HG02884 (cell line): ENCODE data around the gene TGFBR3.
A peak's percentile ranks its signal among the peaks of the same experiment; 100 is the strongest.

ENCODE experiments used
- ATAC-seq: cut with Tn5 transposase; IDR thresholded peaks from one replicate; pipeline ENCODE4 v1.9.1; 2021; ENCODE audit warnings: mild to moderate bottlenecking, moderate library complexity; ENCODE audit not compliant: unreplicated experiment

TGFBR3 gene

DNA sequence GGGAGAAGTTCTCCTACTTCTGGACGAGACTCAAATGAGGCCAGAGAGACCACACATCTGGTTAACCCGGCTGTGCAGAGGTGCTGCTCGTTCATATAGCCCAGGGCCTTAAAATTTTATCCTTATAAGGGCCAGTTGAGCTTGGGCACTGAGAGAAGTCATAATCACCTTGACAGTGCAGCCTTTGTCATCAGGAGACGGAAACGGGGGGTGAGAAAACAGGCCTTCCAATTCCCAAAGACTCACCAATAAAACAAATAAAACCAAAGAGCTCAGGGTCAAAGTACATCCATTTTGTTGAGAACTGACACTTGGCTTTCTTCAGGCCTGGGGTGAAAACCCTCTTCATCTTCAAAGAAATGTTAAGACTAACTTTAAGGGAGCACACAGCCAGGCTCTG is 167.1 kb downstream of the TGFBR3 start:
- no peak for ATAC-seq

DNA sequence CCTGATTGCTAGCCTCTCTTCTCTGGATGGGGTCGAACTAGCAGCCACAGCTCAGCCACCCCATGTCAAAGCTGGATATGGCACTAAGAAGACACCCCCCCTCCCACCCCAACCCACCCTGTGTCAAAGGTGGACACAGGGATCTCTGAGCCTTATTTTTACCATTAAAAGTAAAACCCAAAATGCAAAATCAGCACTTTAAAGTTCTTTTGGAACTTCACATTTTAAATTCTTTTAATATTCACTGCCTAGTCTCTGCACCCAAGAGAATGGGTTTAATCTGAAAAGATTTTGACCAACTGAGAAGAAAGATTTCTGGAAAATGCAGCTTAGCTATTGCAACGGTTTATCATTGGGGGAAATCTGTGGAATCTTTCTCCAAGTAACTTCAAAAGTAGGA is 167.6 kb downstream of the TGFBR3 start:
- ATAC-seq, result no peak

DNA sequence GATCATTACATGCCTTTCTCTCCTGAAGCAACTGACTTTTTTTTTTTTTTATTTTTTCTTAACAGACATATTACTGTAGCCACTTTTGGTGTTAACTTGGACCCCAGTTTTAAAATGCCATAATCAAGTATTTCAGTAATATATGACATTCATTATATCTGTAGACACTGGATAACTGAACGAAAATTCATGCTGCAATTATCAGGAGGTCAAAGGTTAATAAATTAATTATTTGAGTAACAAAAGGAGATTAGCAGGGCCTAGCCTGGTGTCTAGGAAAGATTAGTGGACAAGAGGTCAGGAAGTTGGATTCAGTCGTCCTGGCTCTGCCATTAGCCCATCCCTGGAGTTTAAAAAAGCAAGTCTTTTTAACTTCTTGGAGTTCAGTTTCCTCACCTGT is 168.1 kb downstream of the TGFBR3 start:
- ATAC-seq, result no peak

DNA sequence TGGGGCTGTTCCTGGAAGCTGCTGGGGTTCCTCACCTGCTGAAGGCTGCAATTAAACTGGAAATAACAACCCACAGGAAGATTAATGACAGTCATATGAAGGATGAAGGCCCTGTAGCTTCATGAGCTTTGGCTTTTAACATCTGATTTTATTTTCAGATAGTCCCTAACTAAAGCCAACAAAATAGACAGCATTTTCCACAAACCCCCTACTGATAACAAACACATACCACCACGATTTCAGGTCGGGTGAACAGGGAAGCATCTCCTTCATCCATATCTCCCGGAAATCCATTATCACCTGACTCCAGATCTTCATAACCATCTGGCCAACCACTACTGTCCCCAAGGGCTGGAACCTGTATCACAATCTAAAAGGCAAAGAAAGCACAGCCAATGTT is 169.6 kb downstream of the TGFBR3 start:
- ATAC-seq, result no peak

DNA sequence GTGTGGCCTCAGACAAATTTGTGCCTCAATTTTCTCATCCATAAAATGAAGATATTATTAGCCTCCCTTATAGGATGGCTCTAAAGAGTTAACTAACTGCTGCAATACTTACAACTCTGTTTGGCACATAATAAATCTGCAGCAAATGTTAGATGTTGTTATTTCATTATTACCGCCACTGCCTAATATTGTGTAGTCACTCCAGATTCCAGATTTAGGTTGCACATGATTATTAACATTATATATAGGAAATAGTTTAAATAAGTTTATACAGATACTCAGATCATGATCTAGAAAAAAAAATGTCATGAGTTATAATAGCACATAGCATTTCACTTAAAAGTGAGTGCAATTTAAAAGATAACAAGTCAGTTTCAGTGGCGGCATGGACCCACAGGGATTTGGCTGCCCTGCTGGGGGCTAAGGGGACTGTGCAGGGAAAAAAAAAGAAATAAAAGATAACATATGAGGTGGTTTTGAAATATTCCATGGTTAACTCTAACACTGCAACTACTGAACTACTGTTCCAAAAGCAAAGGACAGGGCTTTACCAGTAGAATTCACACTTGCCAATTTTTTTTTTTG is 170.4 kb downstream of the TGFBR3 start:
- no peak for ATAC-seq

DNA sequence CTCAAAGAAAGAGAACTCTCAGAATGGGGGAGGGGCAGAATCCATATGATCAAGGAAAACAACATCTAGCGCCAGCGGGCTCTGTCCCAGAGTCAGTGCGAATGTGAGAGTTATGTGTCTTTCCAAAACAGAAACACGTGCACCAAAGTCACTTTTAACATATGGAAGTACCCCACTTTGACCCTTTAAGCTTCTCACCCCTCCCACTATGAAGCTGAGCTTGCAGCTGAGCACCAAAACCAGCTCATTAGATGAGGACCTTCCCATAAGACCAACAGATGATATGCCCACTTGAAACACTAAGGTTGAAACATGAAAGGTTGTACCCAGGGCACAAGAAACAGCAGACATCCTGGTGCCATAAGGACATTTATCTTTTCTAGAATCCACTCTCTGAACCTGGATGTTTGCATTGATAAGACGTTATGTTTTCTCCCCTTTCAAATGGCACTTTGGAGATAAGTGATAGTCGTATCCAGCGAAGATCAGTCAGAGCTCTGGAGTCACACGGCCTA is 171.0 kb downstream of the TGFBR3 start:
- ATAC-seq, result no peak

DNA sequence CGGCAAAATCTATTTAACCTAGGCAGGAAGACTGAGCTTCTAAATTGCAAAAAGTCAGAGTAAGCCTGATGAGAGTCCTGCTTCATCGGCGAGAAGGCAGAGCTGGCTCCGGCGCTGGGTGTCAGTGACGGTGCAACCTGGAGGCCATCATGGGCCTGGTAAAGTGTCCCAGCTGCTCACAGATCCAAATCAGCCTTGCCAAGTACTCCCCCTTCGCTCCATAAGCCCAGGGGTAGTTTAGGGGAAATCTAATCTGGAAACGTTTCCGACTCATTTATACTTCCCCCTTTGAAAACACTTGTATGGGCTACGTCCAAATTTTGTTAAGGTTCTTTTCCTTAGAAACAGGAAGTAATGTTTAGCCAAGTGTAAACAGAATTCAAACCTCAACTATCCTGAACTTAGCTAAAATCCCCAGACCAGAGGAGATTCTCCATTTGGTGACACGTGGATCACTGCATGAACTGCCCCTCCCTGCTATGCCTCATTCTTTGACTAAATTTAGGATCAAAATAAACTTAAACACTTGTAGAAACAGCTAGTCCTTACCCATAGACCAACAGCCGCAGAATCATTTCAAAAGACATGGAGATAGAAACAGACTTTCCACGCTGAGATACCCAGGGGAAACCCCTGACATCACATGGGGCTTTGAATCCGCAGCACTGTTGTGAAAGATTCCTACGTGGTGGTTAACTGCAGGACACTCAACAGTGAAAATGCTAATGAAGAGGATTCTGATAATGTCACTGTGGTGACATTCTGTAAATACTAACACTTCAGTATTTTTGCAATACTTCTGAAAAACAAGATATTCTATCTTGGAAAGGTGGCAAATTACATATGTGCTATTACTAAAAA is 172.7 kb downstream of the TGFBR3 start:
- peak; percentile 75 for ATAC-seq

DNA sequence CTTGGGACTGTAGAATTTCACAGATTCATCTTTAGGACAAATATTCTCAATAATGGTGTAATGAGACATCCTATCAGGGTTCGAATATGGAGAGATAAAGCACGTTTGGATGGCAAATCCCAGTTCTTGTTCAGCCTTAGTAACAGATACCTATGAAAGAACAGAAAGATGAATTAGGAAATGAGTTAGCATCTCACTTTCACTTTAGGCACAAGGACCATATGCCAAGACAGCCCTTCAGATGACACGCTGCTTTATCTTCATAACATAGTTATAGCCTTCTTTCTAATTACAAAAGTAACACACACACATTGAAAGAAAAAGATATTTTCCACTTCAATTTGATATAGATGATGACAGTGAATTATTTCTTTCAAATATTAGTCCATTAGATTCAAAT is 173.6 kb downstream of the TGFBR3 start:
- ATAC-seq, result no peak

DNA sequence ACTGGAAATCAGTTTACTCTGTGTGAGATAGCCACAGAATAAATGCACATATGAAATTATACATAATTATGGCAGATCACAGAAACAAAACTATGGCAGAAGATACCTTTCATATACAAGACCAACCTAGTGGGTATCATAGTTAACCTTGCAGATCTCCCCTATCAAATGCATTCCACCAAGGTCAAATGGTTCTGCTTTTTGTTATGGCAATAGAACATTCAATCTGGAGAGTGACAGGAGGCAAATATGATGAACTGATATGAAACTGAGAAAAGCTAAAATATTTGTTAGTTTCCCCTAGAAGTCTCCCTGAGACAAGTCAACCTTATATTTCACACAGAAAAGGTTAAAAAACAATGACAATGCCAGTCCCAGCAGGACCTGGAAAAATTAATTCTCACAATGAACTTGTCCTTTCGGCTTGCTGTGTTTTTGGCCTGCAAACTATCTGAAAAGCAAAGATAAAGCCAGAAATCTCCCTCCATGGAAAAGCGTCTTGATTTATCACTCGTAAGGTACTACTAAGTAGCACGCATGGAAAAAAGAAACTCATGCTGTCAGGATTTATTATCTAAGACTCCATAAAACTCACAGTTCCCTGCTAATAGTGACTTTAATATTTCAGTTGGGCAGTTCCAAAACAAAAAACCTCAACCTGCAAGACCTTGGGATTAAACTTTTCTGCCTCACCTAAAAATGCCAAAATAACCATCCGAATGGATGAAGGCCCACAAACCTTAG is 174.3 kb downstream of the TGFBR3 start:
- ATAC-seq, result no peak

DNA sequence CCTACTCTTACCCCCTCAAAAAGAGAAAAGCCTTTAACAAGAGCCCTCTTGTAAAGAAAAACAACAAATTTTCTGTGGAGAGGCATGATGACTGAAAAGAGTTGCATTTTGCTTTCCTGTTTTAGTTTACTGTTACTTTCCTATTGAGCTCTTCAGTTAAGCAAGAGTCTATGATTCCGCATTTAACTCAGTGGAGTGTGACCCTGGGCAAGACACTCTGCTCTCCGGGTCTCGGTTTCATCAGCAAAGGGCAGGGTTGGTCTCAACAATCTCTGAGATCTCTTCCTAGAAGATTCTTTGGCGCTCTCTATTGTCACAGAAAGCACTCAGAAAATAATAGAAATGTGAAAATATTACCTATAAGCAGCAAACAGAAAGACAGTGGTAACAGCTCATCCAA is 175.7 kb downstream of the TGFBR3 start:
- ATAC-seq, result no peak

DNA sequence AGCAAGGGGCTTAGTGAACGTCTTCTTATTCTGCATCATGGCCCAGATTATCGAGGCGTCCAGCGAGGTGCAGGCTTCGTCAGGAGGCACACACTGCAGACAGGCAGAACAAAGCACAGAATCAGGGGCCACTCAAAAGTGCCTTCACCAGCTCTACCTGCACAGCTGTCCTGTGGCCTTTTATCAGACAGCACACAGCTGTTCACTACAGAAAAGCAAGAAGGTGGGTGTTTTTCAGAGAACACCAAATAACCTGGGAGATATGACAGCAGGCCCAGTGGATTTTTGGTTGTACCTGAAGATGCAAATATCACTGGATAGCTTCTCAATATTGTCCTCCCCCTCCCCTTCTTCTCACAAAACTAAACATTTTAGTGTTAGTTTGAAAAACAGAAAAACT is 177.3 kb downstream of the TGFBR3 start:
- no peak for ATAC-seq

DNA sequence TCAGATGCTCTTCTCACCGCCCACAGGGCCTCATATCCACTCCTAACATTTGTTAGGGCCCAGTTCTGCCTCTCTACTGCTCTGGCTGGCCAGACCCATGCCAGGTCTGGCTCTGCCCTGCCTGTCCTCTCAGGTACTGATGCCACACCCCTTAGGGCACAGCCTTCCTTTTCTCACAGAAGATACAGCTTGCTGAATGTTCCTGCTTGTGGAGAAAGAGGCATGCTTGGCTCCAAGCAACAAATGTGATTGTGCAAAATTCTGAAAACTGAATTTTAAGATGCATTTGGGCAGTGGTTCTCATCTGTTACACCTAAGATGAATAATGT is 178.1 kb downstream of the TGFBR3 start:
- no peak for ATAC-seq

DNA sequence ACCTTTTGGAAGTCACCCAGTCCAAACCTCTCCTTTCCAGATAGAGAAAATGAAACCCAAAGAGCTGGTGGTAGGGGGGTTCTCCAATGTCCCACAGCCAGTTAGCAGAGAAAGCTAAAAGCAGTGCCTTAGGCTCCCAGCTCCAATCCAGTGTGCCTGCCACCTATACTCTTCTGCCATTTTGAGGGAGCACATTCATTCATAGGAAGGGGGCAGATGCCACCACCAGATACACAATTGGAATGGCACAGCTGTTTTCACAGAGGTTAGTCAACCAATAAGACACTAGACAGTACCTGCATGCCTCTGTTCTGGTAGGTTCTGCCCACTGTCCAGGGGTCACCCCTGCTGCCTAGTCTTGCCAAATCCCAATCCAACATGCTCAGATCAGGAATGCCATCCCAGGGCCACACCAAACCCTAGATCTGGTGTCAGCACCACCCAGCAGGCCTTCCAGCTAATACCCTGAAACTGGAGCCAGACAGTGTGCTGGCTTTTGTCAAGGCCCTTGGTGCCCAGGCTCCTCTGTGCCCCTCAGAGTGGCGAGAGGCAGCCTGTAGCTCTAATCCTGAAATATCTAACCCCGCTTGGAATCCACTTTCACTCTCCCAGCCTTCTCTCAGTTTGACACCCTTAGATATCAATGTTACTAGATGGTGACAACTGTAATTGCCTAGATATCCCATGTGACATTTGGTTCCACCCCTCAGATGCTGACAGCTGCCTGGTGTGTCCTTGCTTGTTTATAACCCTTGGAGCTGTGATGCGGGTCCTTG is 178.6 kb downstream of the TGFBR3 start:
- ATAC-seq, result no peak

DNA sequence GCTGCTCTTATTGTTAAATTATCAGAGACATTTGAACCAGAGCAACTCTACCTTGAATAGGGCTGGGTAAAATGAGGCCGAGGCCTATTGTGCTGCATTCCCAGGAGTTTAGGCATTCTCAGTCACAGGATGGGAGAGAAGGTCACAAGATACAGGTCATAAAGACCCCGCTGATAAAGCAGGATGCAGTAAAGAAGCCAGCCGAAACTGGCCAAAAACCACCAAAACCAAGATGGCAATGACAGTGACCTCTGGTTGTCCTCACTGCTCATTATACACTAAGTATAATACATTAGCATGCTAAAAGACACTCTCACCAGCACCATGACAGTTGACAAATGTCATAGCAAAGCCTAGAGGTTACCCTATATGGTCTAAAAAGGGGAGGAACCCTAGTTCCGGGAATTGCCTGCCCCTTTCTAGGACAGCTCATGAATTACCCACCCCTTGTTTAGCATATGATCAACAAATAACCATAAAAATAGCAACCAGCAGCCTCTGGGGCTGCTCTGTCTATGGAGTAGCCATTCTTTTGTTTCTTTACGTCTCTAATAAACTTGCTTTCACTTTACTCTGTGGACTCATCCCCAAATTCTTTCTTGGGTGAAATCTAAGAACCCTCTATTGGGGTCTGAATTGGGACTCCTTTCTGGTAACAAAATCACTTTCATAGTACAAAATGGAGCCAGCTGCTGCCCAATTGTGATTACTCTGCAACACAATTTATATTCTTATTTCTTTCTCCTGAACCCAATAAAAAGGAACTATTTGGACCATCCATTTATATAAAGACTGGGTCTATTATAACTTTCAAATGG is 179.6 kb downstream of the TGFBR3 start:
- no peak for ATAC-seq

DNA sequence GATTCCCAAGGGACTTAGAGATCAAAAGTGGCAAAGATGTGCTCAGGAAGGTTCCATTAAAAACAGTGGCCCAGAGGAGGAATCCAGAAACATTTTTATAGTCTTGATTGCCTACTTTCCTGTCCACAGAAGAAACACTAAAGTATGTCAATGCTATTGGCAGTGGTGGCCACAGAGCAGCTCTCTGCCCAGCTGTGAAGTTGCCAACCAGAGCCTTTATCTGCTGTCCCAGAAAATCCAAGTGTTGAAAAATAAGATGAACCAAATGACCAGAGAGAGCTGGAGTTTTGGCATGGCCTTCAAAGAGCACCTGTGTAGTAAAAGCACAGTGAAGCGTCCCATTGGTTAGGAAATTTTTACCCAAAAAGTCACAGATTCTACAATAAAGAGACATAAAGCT is 181.2 kb downstream of the TGFBR3 start:
- ATAC-seq, result no peak

DNA sequence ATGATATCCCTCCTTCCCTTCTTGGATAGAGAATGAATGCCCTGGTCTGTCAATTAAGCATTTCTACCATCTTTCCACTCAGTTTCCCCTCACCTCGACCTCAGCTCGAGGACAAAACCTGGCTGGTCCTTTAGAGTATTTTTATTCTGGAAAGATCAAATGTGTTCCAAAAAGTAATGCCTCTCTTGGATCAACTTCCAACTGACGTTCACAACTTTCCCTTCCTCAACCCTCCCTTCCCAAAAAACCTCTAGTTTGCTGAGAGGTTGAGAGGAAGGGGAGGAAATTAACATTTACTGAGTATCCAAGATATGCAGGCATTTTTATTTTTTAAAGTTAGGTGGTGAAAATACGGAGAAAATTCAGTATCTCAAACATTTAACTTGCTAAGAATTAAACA is 182.9 kb downstream of the TGFBR3 start:
- no peak for ATAC-seq

DNA sequence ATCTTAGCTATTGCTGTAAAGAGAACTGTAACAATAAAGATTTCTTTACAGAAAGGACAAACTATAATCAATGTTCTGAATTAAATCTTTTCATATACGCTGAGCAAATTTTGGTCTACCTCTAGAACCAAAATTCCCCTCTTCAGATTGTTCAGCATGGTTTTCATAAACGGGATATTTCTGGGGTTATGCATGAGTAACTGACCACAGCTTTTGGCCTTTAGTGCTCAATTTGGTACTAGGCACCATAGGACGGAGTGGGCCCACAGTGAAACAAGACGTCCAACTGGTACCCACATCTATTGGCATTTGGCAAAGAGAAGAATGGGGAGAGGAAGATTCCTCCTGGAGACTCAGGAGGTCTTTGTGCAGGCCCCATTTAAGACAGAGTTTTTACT is 184.5 kb downstream of the TGFBR3 start:
- ATAC-seq, result no peak

DNA sequence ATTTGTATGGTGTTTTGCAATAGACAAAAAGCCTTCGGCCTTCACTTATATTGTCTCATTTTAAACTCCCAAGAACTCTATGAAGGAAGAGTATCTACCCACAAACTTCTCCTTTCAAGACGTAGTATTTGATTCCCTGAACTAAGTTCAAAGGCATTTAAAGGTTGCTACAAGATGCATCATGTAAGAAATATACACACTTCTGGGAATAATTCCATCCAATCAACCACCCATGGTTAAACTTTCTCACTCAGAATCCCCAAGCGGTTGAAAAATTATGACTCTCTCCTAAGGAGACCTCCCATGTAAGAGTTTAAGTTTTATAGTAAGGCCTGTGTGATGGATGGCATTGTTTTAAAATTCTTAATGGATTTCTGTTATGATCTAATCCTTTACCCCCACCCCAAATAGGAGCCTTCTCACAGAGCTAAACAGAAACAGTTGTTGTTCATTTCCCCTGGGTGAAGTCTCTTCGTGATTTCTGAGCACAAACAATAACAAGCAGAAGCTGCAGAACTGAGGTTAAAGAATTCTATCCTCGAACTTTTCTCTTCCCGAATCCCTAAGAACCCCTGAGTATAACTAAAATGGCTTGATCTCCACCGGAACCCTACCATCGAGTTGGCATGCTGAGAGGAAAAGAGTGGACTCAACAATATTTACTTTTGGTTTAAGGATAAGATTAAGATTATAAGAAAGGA is 185.0 kb downstream of the TGFBR3 start:
- ATAC-seq, result no peak

DNA sequence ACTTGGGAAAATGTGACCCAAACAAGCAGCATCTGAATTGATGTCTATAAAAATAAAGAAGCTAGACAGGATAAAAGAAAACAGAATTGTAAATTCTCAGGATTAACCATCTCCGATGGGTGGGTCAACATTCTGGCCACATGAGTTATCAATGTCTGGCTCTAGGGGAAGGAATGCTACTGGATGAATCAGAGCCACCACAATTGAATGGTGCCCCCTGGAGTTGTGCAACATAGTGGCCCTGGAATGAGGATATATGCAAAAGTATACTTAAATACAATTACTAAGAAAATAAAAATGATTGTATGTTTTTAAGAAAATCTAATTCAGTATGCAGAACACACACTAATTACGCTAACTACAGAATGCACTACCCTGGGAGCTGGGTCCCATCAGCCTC is 185.6 kb downstream of the TGFBR3 start:
- no peak for ATAC-seq
